Fibroblast of skin of back (primary cell): ENCODE data around the gene ARRDC5. TPM values are rescaled to one million over a fixed set of nuclear protein-coding genes. Genes with fewer than 3 reads are reported as not detected.
"Not testable (repeated sequence)": the region's sequence is repeated elsewhere in the genome, so short reads cannot be mapped to it uniquely, and the experiment has no call there.

Experiments used
- DNase-seq: peaks from one replicate; pipeline ENCODE4 v3.0.0-alpha.2; 2013
- polyA plus RNA-seq, 2 experiments: library from polyadenylated mRNA; unstranded; fragments of 120-200 nt; gene quantifications; one replicate each; pipeline ENCODE4 v1.2.1, GENCODE V29; 2013; ENCODE audit not compliant: insufficient read length in 2 of 2

The ARRDC5 gene
- not detected for polyA plus RNA-seq (2013, experiment 1 of 2; ENCODE audit: insufficient read length)
- polyA plus RNA-seq (2013, experiment 2 of 2; ENCODE audit: insufficient read length) = not detected

- DNase-seq = no peak
These were observed at the start of gene ARRDC5 for GRCh38 chr19:4902796-4903195. ARRDC5 (minus strand) TSS chr19:4902896; CDS start chr19:4902825, 71 bp downstream.

- no peak for DNase-seq
These were observed 49.0 kb upstream of the ARRDC5 start for GRCh38 chr19:4951656-4952055.

GRCh38 chr19:4950650-4951049 lies 48.0 kb upstream of the ARRDC5 start:
- DNase-seq = not testable (repeated sequence)

DNA sequence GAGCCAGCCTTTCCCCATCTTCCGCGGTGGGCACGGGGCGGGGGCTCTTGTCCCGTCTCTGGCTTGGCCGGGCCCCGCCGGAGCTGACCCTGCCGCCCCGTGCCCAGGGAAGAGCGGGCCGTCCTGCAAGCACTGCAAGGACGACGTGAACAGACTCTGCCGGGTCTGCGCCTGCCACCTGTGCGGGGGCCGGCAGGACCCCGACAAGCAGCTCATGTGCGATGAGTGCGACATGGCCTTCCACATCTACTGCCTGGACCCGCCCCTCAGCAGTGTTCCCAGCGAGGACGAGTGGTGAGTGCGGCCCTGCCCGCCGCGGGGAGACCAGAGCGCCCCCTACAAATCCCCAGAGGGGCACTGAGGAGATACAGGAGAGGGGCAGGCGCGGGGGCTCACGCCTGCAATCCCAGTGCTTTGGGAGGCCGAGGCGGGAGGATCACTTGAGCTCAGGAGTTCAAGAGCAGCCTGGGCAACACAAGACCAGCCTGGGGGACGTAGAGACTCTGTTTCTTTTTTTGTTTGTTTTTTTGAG lies 39.0 kb upstream of the ARRDC5 start:
- DNase-seq = not testable (repeated sequence)

GRCh38 chr19:4939466-4939865 lies 36.8 kb upstream of the ARRDC5 start:
- DNase-seq = no peak

DNA sequence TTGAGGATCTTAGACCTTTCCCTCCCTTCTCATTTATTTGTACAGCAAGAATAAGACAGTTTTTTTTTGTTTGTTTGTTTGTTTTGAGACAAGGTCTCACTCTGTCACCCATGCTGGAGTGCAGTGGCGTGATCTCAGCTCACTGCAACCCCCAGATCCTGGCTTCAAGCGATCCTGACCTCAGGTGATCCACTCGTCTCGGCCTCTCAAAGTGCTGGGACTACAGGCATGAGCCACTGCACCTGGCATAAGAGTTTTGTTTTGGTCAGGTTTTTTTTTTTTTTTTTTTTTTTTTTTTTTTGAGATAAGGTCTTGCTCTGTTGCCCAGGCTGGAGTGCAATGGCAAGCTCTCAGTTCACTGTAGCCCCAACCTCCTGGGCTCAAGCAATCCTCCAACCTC lies 35.8 kb upstream of the ARRDC5 start:
- DNase-seq = not testable (repeated sequence)

DNA sequence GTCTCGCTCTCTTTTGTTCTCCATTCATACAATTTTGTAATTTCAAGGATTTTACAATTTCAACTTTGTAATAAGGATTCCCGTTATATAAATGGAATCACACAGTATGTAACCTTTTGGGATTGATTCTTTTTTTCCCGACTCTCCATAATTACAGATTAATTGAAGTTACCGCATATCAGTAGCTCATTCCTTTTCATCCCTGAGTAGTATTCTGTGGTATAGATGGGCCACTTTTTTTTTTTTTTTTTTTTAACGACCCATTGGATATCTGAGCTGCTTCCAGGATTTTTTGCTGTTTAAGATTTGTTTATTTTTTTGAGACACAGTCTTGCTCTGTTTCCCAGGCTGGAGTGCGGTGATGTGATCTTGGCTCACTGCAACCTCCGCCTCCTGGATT lies 34.4 kb upstream of the ARRDC5 start:
- DNase-seq = no peak

DNA sequence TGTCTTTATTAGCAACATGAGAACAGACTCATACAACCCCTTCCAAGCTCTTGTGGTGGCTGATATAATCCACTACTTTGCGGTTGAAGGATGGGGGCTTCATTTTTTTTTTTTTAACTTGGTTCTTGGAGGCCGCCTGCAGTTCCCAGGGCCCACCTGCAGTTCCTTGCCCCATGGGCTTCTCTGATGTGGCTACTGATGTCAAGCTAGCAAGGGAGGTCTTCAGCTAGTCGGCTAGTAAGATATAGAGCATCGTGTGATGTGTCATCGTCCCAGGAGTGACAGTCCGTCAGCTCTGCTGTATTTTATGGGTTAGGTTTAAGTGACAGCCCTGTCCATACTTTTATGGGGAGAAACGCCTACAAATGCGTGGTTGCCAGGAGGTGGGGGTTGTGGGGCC lies 32.7 kb upstream of the ARRDC5 start:
- DNase-seq = no peak

DNA sequence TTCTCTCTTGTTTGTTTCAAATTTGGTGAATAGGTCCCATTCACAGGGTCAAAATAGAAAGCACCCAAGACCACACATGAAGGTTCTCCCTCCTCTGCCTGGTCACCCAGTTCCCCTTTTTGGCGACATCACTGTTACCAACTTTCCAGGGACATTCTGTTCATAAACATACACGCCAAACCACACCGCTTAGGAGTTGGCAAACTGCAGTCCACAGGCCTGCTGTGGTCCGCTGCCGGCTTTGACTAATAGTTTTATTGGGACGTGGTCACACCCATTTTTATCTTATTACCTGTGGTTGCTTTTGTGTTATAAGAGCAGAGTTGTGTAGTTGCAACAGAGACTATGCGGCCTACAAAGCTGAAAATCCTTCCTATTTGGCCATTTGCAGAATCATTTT lies 30.8 kb upstream of the ARRDC5 start:
- DNase-seq = no peak

DNA sequence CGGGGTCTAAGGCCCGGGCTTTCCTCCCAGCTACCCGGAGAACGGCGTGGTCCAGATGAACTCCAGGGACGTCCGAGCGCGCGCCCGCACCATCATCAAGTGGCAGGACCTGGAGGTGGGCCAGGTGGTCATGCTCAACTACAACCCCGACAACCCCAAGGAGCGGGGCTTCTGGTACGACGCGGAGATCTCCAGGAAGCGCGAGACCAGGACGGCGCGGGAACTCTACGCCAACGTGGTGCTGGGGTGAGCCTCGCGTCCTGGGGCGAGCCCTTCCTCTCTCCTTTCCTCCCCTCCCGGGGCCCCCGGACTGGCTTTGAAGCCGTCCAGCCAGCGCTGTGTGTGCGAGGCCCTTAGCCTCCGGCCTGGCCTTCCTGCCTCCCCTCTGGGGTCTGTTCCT lies 30.0 kb upstream of the ARRDC5 start:
- DNase-seq = no peak

- no peak for DNase-seq
These were observed 28.0 kb upstream of the ARRDC5 start for GRCh38 chr19:4930664-4931063.

GRCh38 chr19:4929186-4929585 lies 26.5 kb upstream of the ARRDC5 start:
- DNase-seq = no peak

GRCh38 chr19:4923276-4923747 lies 20.6 kb upstream of the ARRDC5 start:
- DNase-seq = no peak

- DNase-seq = no peak
These were observed 20.0 kb upstream of the ARRDC5 start for GRCh38 chr19:4922530-4923275.

DNA sequence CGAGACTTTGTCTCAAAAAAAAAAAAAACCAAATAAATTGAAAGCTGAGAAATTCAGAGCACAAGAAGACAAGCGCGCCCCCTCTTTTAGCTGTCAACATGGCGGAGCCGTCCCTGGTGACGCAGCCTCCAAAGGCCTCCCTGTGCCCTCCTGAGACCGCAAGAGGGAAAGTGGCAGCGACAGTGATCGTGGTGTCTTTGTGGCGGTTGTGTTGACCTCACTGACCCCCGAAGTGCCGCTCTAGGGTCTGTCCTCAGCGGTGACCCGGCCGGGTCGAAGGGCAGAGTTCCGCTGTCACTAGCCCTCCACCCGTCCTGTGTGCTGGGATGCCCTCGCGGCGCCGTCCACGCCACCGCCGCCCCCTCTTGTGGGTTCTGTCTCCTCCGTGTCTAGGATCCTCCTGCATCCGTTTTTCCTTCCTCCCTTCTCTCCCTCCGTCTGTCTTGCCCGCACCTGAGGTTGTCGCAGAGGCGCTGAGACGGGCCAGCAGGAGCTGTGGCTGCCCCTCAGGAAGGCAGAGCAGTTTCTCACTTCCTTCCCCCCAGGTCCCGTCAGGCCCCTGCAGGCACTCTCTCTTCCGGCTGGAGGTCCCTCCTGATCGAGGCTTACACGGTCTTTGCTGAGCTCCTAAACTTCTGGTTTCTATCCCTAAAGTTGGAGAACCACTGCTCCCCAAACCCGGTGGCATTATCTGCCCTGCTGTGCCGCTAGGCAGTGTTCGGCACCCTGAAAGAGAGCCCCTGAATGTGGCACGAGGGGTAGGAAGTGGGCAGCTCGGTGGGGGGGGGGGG lies 13.8 kb upstream of the ARRDC5 start:
- no peak for DNase-seq

DNA sequence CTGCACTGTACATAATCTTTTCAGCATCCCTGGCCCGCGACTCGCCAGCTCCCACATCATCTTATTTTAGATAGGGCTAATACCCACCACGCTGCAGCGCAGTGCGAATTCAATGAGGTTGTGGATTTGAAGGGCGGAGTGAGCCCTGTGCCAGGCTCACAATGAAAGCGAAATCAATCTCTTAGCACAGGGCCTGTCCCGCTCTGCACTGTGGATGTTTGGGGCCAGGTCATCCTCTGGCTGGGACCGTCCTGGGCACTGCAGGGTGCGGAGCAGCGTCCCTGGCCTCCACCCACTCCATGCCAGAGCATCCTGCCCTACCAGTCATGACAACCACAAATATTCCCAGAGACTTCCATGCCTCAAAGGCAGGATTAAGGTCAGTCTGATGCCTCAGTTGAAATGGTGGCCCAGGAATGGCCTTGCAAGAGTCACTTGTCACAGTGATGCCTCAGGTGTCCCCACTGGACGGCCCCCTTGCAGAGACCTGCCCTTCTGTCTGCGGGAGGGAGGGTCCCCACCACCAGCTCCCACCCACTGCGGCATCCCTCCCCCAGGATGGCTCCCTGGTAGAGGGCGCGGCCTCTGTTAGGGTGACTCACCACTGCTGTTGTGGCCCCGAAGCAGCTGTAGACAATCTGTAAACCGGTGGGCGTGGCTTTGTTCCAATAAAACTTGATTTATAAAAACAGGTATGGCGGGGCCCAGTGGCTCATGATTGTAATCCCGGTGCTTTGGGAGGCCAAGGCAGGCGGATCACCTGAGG lies 12.2 kb upstream of the ARRDC5 start:
- peak; percentile 79 for DNase-seq

DNA sequence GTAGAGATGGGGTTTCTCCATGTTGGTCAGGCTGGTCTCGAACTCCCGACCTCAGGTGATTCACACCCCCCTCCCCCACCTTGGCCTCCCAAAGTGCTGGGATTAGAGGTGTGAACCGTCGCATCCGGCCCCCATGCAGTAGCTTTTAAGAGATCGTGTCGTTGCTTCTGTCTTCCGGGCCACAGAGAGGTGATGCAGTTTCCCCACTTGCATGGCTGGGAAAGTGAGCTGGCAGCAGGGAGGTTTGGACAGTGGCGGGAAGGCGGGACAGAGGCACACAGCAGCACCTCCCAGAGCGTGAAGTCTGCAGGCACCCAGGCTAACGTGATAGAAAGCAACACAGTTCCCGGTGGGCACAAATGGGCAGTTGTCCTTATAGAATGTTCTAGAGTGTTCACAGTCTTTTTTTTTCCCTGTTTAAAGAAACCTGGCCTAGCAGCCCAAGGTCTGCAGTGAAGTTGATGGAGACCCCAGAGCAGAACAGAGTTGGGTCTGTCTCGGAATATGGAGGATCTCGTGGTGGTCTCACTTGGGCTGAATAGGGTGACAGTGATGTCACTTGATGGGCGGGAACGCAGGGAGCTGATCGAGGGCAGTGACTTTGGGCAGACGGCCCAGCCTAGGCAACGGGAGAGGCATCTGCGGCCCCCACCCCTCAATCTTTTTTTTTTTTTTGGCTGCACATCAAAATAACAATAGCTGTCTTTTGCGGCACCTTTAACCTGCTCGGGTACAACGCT lies 11.5 kb upstream of the ARRDC5 start:
- DNase-seq = peak; percentile 19

DNA sequence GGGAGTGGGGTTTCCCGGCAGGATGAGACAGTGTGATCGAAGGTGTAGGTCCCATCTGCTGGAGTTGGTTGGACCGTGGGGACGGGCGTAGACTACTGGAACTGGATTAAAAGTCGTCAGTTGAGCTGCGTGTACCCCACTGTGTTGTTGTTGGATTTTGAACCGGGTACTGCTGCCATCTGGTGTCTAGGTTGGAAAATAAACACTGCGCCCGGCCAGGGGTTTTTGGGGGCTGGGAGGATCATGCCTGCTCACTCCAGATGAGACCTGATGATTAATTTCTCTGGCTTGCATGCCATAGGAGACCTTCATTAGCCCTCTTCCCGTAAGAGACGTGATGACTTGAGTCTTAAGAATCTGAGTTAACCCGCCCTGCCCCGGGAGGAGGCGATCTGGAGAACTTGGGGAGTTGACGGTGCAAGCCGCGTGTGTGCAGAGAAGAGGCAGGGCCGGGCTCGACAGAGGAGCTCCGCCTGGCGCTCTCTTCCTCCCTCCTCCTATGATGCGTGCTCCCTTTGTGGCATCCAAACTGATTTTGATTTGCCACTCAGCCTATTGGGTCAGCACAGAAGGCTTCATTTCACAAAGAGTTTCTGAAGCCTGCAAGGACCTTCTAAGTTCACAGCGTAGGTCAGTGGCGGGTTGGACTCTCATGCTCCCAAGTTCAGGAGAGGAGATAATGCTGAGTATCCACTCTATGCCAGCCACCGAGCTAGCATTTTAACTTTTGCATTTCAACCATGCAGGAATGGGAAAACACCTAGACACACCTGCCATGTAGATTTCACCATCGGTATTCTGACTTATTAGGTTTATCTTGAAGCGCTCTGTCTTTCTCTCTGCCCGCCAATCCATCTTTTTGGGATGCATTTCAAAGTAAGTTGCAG lies 9.3 kb upstream of the ARRDC5 start:
- peak; percentile 100 for DNase-seq

DNA sequence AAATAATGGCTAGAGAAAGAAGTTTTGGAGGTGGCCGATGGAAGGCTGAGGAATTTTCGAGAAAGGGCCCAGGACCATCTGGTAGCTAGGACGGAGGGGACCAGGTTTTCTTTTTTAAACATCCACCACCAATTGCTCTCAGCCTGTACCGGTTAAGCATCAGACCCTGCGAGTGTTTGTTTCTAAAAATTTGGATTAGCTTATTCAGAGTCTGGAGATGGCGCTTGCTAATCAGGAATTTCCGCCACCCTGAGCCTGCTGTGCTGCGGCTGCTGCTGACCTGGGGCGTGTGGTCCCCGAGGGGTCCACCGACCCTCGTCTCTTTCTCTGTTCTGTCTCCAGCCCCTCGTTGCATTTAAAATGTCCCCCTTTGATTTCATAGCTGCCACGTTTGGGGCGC lies 8.6 kb upstream of the ARRDC5 start:
- DNase-seq = peak; percentile 51

GRCh38 chr19:4910594-4911281 lies 8.0 kb upstream of the ARRDC5 start:
- peak; percentile 87 for DNase-seq
